K562 (cell line): Measurements from ENCODE around the gene IFITM2. TPM values are rescaled to one million over a fixed set of nuclear protein-coding genes. Genes with fewer than 3 reads are reported as not detected.

ENCODE experiments used
- DDX20 ChIP-seq: fragments of 450-650 bp; IDR thresholded peaks from 2 replicates; pipeline ENCODE4 v1.6.1; 2016; ENCODE audit warnings: missing genetic modification characterization, low read depth, mild to moderate bottlenecking, missing compliant biosample characterization, moderate library complexity
- KAT7 ChIP-seq: sonication (generic); formaldehyde crosslinking; IDR thresholded peaks from 2 replicates; pipeline ENCODE4 v1.8.0; 2022; ENCODE audit warnings: missing genetic modification reagents, mild to moderate bottlenecking, borderline replicate concordance
- RBM25 ChIP-seq: fragments of 200-400 bp; formaldehyde crosslinking; IDR thresholded peaks from 2 replicates; pipeline ENCODE4 v1.6.1; 2018; ENCODE audit warnings: low read length, low read depth, moderate library complexity; ENCODE audit not compliant: severe bottlenecking
- RUNX1 ChIP-seq: sonication (generic); IDR thresholded peaks from 2 replicates; pipeline ENCODE4 v1.6.1; 2016; ENCODE audit warnings: antibody characterized with exemption, low read depth
- TAF1 ChIP-seq: IDR thresholded peaks from 2 replicates; pipeline ENCODE4 v1.6.1; 2011; ENCODE audit warnings: mild to moderate bottlenecking, low read length, moderate library complexity; ENCODE audit not compliant: insufficient read depth, control insufficient read depth, severe bottlenecking; ENCODE audit errors: extremely low read depth
- TBP ChIP-seq: optimal IDR thresholded peaks from 2 replicates; pipeline ENCODE3; 2011; ENCODE audit warnings: low read depth, low read length, improper control_type of control experiment
- ZNF57 ChIP-seq: fragments of 450-650 bp; formaldehyde crosslinking; IDR thresholded peaks from 2 replicates; pipeline ENCODE4 v1.4.0; 2020; ENCODE audit warnings: mild to moderate bottlenecking, moderate library complexity
- polyA plus RNA-seq, 8 experiments: library from polyadenylated mRNA; depleted of rRNA in 4 of 8; stranded (reverse) in 5 of 8; unstranded in 3 of 8; fragments of >200 nt; fragmentation: Nextera tagmentation in 2 of 8; fragmentation: Illumina TruSeq in 1 of 8; extraction: Ambion mirVana in 2 of 8; extraction: Trizol in 1 of 8; gene quantifications; 2 replicates each; pipeline versions ENCODE4 v1.2.1 to v1.2.3, GENCODE V29; 2011 to 2014; ENCODE audit warnings: inconsistent platforms in 1 of 8, missing spikeins in 1 of 8
- total RNA-seq, 7 experiments: library from RNA; depleted of rRNA in 6 of 7; stranded (reverse); fragments of >200 nt in 6 of 7; fragmentation: Illumina TruSeq in 2 of 7; extraction: Trizol in 2 of 7; gene quantifications; 2 replicates each; pipeline versions ENCODE4 v1.2.1 to v1.2.3, GENCODE V29; 2011 to 2021; ENCODE audit warnings: low replicate concordance in 1 of 7
- TF ChIP-seq, protein P1 (sequence below): fragments of 250-450 bp; sonication (Bioruptor Pico); IDR thresholded peaks from 2 replicates; pipeline ENCODE4 v1.4.0; 2020
- TF ChIP-seq, protein P2 (sequence below): sonication (generic); formaldehyde crosslinking; IDR thresholded peaks from 2 replicates; pipeline ENCODE4 v1.8.0; 2023; ENCODE audit warnings: missing genetic modification reagents, mild to moderate bottlenecking, borderline replicate concordance
- TF ChIP-seq, protein P3 (sequence below): fragments of 250-450 bp; sonication (Bioruptor Pico); IDR thresholded peaks from 2 replicates; pipeline ENCODE4 v1.5.0; 2020; ENCODE audit warnings: mild to moderate bottlenecking
- TF ChIP-seq, protein P4 (sequence below): fragments of 250-450 bp; sonication (Bioruptor Pico); IDR thresholded peaks from 2 replicates; pipeline ENCODE4 v1.5.0; 2021; ENCODE audit warnings: mild to moderate bottlenecking, moderate library complexity

The IFITM2 gene
- total and polyA plus RNA-seq, 9 of the 15 experiments (the other 6 are each of a cell fraction or from before 2014, with no cell fraction given): 52.8 to 4,872 (median 356) TPM

DNA sequence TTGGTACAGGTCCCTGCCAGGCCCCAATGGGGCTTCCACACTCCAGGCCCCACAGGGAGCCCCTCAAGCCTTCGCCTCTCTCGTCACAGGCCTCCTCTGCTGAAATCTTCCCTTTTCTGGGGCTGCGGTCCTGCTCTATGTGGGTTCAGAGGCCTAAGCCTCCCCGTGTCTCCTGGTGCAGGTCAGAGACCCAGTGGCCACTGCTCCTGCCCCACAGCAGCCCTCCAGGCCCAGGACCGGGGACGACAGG, 18.9 kb downstream of the IFITM2 start (continued):
- TF ChIP-seq, protein P1, sequence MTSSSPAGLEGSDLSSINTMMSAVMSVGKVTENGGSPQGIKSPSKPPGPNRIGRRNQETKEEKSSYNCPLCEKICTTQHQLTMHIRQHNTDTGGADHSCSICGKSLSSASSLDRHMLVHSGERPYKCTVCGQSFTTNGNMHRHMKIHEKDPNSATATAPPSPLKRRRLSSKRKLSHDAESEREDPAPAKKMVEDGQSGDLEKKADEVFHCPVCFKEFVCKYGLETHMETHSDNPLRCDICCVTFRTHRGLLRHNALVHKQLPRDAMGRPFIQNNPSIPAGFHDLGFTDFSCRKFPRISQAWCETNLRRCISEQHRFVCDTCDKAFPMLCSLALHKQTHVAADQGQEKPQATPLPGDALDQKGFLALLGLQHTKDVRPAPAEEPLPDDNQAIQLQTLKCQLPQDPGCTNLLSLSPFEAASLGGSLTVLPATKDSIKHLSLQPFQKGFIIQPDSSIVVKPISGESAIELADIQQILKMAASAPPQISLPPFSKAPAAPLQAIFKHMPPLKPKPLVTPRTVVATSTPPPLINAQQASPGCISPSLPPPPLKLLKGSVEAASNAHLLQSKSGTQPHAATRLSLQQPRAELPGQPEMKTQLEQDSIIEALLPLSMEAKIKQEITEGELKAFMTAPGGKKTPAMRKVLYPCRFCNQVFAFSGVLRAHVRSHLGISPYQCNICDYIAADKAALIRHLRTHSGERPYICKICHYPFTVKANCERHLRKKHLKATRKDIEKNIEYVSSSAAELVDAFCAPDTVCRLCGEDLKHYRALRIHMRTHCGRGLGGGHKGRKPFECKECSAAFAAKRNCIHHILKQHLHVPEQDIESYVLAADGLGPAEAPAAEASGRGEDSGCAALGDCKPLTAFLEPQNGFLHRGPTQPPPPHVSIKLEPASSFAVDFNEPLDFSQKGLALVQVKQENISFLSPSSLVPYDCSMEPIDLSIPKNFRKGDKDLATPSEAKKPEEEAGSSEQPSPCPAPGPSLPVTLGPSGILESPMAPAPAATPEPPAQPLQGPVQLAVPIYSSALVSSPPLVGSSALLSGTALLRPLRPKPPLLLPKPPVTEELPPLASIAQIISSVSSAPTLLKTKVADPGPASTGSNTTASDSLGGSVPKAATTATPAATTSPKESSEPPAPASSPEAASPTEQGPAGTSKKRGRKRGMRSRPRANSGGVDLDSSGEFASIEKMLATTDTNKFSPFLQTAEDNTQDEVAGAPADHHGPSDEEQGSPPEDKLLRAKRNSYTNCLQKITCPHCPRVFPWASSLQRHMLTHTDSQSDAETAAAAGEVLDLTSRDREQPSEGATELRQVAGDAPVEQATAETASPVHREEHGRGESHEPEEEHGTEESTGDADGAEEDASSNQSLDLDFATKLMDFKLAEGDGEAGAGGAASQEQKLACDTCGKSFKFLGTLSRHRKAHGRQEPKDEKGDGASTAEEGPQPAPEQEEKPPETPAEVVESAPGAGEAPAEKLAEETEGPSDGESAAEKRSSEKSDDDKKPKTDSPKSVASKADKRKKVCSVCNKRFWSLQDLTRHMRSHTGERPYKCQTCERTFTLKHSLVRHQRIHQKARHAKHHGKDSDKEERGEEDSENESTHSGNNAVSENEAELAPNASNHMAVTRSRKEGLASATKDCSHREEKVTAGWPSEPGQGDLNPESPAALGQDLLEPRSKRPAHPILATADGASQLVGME (CRISPR knock-in tag): 0 out of 2 replicates have a peak, but pooled peaks have one; percentile 32
- TF ChIP-seq KAT7 (CRISPR knock-in tag) (peak; percentile 25; the same call in 1 of the 2 replicates), ZNF57 (peak; percentile 19; the same call in 1 of the 2 replicates), RBM25 (no peak), DDX20 (no peak), TBP (peak; percentile 7), RUNX1 (no peak), TAF1 (no peak)
- TF ChIP-seq, protein P2, sequence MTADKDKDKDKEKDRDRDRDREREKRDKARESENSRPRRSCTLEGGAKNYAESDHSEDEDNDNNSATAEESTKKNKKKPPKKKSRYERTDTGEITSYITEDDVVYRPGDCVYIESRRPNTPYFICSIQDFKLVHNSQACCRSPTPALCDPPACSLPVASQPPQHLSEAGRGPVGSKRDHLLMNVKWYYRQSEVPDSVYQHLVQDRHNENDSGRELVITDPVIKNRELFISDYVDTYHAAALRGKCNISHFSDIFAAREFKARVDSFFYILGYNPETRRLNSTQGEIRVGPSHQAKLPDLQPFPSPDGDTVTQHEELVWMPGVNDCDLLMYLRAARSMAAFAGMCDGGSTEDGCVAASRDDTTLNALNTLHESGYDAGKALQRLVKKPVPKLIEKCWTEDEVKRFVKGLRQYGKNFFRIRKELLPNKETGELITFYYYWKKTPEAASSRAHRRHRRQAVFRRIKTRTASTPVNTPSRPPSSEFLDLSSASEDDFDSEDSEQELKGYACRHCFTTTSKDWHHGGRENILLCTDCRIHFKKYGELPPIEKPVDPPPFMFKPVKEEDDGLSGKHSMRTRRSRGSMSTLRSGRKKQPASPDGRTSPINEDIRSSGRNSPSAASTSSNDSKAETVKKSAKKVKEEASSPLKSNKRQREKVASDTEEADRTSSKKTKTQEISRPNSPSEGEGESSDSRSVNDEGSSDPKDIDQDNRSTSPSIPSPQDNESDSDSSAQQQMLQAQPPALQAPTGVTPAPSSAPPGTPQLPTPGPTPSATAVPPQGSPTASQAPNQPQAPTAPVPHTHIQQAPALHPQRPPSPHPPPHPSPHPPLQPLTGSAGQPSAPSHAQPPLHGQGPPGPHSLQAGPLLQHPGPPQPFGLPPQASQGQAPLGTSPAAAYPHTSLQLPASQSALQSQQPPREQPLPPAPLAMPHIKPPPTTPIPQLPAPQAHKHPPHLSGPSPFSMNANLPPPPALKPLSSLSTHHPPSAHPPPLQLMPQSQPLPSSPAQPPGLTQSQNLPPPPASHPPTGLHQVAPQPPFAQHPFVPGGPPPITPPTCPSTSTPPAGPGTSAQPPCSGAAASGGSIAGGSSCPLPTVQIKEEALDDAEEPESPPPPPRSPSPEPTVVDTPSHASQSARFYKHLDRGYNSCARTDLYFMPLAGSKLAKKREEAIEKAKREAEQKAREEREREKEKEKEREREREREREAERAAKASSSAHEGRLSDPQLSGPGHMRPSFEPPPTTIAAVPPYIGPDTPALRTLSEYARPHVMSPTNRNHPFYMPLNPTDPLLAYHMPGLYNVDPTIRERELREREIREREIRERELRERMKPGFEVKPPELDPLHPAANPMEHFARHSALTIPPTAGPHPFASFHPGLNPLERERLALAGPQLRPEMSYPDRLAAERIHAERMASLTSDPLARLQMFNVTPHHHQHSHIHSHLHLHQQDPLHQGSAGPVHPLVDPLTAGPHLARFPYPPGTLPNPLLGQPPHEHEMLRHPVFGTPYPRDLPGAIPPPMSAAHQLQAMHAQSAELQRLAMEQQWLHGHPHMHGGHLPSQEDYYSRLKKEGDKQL (CRISPR knock-in tag): no peak
- TF ChIP-seq, protein P3, sequence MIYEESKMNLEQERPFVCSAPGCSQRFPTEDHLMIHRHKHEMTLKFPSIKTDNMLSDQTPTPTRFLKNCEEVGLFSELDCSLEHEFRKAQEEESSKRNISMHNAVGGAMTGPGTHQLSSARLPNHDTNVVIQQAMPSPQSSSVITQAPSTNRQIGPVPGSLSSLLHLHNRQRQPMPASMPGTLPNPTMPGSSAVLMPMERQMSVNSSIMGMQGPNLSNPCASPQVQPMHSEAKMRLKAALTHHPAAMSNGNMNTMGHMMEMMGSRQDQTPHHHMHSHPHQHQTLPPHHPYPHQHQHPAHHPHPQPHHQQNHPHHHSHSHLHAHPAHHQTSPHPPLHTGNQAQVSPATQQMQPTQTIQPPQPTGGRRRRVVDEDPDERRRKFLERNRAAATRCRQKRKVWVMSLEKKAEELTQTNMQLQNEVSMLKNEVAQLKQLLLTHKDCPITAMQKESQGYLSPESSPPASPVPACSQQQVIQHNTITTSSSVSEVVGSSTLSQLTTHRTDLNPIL (CRISPR knock-in tag): no peak
- TF ChIP-seq, protein P4, sequence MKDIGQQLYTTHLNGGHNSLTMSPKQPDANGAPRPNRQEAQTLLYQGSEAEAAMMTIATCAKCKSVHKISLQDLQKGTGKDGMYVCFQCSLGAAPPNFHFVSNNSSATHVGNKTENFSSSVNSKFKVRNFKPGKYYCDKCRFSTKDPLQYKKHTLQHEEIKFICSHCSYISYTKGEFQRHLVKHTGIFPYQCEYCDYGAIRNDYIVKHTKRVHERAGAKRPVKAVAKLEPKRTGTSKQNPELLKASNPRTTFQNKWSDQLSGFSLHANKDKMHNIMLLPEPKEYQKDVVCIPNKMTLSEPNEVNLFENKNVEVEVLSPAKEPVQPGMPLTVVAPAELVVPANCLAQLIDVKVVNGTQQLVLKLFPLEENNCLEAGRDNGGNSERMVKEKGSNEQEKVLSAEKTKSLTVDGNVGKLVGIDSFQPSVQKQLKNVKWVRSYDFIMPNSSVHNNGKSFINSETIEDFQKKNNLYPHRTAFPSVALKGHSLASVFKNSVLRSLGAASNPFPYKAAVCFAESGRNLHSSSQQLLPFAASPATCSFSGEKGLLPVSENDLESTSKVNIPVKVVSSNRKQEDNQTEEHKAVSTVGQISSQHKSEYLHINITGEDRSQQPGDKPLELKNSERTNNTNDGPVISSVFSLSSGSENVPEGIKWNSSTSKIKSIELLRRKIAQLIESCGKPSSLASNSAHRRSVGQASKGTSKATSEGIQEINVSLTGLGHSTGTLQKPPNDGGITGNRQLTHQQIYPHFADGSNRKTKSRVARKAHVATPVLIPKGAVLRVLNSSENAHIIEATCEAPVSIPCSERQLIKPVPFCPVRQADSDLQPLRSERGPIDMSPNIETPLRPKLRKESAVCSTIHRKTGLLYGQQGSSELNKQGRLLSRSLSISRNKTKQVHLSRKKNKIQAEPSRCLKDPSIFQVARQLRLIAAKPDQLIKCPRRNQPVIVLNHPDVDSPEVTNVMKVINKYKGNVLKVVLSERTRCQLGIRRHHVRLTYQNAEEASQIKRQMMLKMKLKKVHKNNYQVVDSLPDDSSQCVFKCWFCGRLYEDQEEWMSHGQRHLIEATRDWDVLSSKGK: no peak
